ENCODE data around the gene SERPINH1. TPM values are rescaled to one million over a fixed set of nuclear protein-coding genes. Genes with fewer than 3 reads are reported as not detected.

The SERPINH1 gene
- total and polyA plus RNA-seq, 2 of the 13 experiments (the other 11 are each of a cell fraction or from before 2014, with no cell fraction given), result 83.6 to 83.8 TPM

GRCh38 chr11:75523811-75524664, 38.0 kb upstream of the SERPINH1 start (continued):
- 0 out of 2 replicates have a peak, but pooled peaks have one; percentile 25 for TF ChIP-seq KDM2A (CRISPR knock-in tag; IDR thresholded peaks at IDR 0.05; ENCODE audit: borderline replicate concordance, low read depth)
- TF ChIP-seq ZNF382 (CRISPR knock-in tag; IDR thresholded peaks at IDR 0.05; ENCODE audit: borderline replicate concordance), result no peak
- no peak for TF ChIP-seq ZFP91 (CRISPR knock-in tag; IDR thresholded peaks at IDR 0.05; ENCODE audit: borderline replicate concordance)
- TF ChIP-seq ATF6 (CRISPR knock-in tag; conservative IDR thresholded peaks at IDR 0.05), result no peak
- 0 out of 2 replicates have a peak, but pooled peaks have one; percentile 23 for TF ChIP-seq ELF1 (CRISPR knock-in tag; IDR thresholded peaks at IDR 0.05)
- TF ChIP-seq ZNF350 (CRISPR knock-in tag; IDR thresholded peaks at IDR 0.05; ENCODE audit: borderline replicate concordance, low read depth), result peak; percentile 69; the same call in 1 of the 2 replicates
- TF ChIP-seq RXRB (CRISPR knock-in tag; IDR thresholded peaks at IDR 0.05; ENCODE audit: borderline replicate concordance), result peak; percentile 75; the same call in 1 of the 2 replicates
- peak; percentile 49; the same call in 1 of the 2 replicates for TF ChIP-seq HNF1B (CRISPR knock-in tag; IDR thresholded peaks at IDR 0.05)
- TF ChIP-seq MLX (CRISPR knock-in tag; IDR thresholded peaks at IDR 0.05), result peak; percentile 72; the same call in 1 of the 2 replicates
- TF ChIP-seq IKZF5 (CRISPR knock-in tag; IDR thresholded peaks at IDR 0.05), result peak; percentile 70; the same call in 1 of the 2 replicates
- no peak for TF ChIP-seq ZNF607 (CRISPR knock-in tag; IDR thresholded peaks at IDR 0.05; ENCODE audit: borderline replicate concordance)
- no peak for TF ChIP-seq ZFP62 (CRISPR knock-in tag; IDR thresholded peaks at IDR 0.05)
- TF ChIP-seq HMG20A (CRISPR knock-in tag; IDR thresholded peaks at IDR 0.05; ENCODE audit: borderline replicate concordance), result peak; percentile 69; the same call in 1 of the 2 replicates
- peak; percentile 17; the same call in 1 of the 2 replicates for TF ChIP-seq ZNF224 (CRISPR knock-in tag; IDR thresholded peaks at IDR 0.05)
- TF ChIP-seq NR2C2 (CRISPR knock-in tag; IDR thresholded peaks at IDR 0.05; ENCODE audit: borderline replicate concordance), result peak; percentile 32; the same call in 1 of the 2 replicates
- peak; percentile 71 for TF ChIP-seq FOXP4 (CRISPR knock-in tag; IDR thresholded peaks at IDR 0.05)
- TF ChIP-seq SMARCC2 (IDR thresholded peaks at IDR 0.05), result no peak

Measured in HepG2 (cell line).